ENCODE data around the gene TOMM40L.

DNA sequence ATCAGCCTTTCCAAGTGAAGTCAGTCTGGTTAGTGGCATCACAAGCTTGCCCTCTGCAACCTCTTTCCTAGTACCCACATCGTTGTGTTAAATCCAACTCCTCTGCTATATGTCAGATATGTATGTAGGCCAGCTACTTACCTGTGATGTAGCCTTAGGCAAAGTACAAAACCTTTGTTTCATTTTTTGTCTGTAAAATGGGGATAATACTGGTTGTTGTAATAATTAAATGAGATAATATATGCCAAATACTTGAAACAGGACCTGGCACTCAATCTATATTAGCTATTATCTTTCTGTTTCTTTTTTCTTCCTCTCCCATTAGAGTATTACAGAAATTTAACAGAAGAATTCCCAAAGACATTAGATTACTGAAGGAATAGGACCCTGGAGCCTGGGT is 33.9 kb downstream of the TOMM40L start:
- TF ChIP-seq POLR2A (IDR thresholded peaks at IDR 0.05; ENCODE audit: low read length) (no peak), GATA1 (IDR thresholded peaks at IDR 0.05; ENCODE audit: low read depth, low read length) (no peak)

Data from erythroblast (primary cell).